ENCODE results near the gene KRT38.

The KRT38 gene

GRCh38 chr17:41475421-41475820 lies 34.6 kb upstream of the KRT38 start:
- H2AFZ ChIP-seq (ENCODE audit: low read depth, low read length), result no peak overlapping the region
- no peaks in the 10 kb centered on the region for H3K79me2 ChIP-seq (ENCODE audit: insufficient read depth, low read length)
- no peak overlapping the region for H3K9ac ChIP-seq (ENCODE audit: low read depth, low read length)
- DNase-seq (no peak), ATAC-seq (ENCODE audit: insufficient read depth, low read depth) (no peak)
- no peaks in the 10 kb centered on the region for H3K4me1 ChIP-seq (ENCODE audit: insufficient read depth, low read length)
- H3K4me2 ChIP-seq (ENCODE audit: insufficient read depth, low read length), result no peak overlapping the region
- H3K27ac ChIP-seq (ENCODE audit: low read length), result no peak overlapping the region
- H3K36me3 ChIP-seq (ENCODE audit: insufficient read depth, low read length), result no peaks in the 10 kb centered on the region
- TF ChIP-seq, protein P1, sequence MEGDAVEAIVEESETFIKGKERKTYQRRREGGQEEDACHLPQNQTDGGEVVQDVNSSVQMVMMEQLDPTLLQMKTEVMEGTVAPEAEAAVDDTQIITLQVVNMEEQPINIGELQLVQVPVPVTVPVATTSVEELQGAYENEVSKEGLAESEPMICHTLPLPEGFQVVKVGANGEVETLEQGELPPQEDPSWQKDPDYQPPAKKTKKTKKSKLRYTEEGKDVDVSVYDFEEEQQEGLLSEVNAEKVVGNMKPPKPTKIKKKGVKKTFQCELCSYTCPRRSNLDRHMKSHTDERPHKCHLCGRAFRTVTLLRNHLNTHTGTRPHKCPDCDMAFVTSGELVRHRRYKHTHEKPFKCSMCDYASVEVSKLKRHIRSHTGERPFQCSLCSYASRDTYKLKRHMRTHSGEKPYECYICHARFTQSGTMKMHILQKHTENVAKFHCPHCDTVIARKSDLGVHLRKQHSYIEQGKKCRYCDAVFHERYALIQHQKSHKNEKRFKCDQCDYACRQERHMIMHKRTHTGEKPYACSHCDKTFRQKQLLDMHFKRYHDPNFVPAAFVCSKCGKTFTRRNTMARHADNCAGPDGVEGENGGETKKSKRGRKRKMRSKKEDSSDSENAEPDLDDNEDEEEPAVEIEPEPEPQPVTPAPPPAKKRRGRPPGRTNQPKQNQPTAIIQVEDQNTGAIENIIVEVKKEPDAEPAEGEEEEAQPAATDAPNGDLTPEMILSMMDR (IDR thresholded peaks at IDR 0.05; ENCODE audit: borderline replicate concordance, extremely low read depth, low read length, poor library complexity, severe bottlenecking), result no peak
- no peak for TF ChIP-seq EZH2 (IDR thresholded peaks at IDR 0.05; ENCODE audit: borderline replicate concordance, low read depth, low read length, severe bottlenecking)
- no peaks in the 10 kb centered on the region for H4K20me1 ChIP-seq (ENCODE audit: insufficient read depth, low read length)
- H3K27me3 ChIP-seq (ENCODE audit: insufficient read depth, low read length, poor library complexity), result peaks cover 4% of the 10 kb centered on the region
- no peaks in the 10 kb centered on the region for H3K9me3 ChIP-seq (ENCODE audit: insufficient read depth, low read length, severe bottlenecking)
- no peak overlapping the region for H3K4me3 ChIP-seq (ENCODE audit: low read depth in 1 of 2, low read length in 2 of 2)

DNA sequence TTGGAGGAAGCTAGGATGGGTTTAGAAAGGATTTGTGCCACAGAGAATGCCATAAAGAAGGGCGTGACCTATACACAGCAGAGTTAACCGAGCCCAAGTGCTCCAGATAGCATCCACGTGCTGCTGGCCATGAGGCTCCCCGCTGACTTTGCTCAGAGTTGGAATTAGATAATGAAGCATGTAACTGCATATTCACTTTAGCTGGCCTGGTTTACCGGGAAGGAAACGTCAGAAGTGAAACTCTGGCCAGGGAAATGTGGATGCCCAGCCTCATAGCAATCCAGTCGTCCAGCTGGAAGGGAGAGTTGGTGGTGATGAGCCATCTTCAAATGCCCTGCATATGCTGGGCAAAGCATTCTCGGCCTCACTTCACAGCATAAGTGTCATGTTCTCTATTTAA lies 34.1 kb upstream of the KRT38 start:
- no peak overlapping the region for H3K4me2 ChIP-seq (ENCODE audit: insufficient read depth, low read length)
- no peaks in the 10 kb centered on the region for H4K20me1 ChIP-seq (ENCODE audit: insufficient read depth, low read length)
- no peak for ATAC-seq (ENCODE audit: insufficient read depth, low read depth)

GRCh38 chr17:41468346-41468745 lies 27.6 kb upstream of the KRT38 start:
- TF ChIP-seq EZH2 (IDR thresholded peaks at IDR 0.05; ENCODE audit: borderline replicate concordance, low read depth, low read length, severe bottlenecking), result no peak
- TF ChIP-seq, protein P1 (IDR thresholded peaks at IDR 0.05; ENCODE audit: borderline replicate concordance, extremely low read depth, low read length, poor library complexity, severe bottlenecking), result no peak

More for the DNA sequence above, 34.1 kb upstream of the KRT38 start:
- TF ChIP-seq EZH2 (IDR thresholded peaks at IDR 0.05; ENCODE audit: borderline replicate concordance, low read depth, low read length, severe bottlenecking), result no peak
- TF ChIP-seq, protein P1 (IDR thresholded peaks at IDR 0.05; ENCODE audit: borderline replicate concordance, extremely low read depth, low read length, poor library complexity, severe bottlenecking), result no peak
- no peaks in the 10 kb centered on the region for H3K4me1 ChIP-seq (ENCODE audit: insufficient read depth, low read length)
- H3K79me2 ChIP-seq (ENCODE audit: insufficient read depth, low read length), result no peaks in the 10 kb centered on the region
- H3K27me3 ChIP-seq (ENCODE audit: insufficient read depth, low read length, poor library complexity), result peaks cover 4% of the 10 kb centered on the region
- H3K36me3 ChIP-seq (ENCODE audit: insufficient read depth, low read length), result no peaks in the 10 kb centered on the region
- no peak overlapping the region for H3K27ac ChIP-seq (ENCODE audit: low read length)
- H3K9ac ChIP-seq (ENCODE audit: low read depth, low read length), result no peak overlapping the region
- H3K9me3 ChIP-seq (ENCODE audit: insufficient read depth, low read length, severe bottlenecking), result no peaks in the 10 kb centered on the region
- H2AFZ ChIP-seq (ENCODE audit: low read depth, low read length), result no peak overlapping the region
- no peak overlapping the region for H3K4me3 ChIP-seq (ENCODE audit: low read depth in 1 of 2, low read length in 2 of 2)
- no peak for DNase-seq

GRCh38 chr17:41467561-41467960 lies 26.8 kb upstream of the KRT38 start:
- H4K20me1 ChIP-seq (ENCODE audit: insufficient read depth, low read length), result no peaks in the 10 kb centered on the region
- H3K27ac ChIP-seq (ENCODE audit: low read length), result no peak overlapping the region
- ATAC-seq (ENCODE audit: insufficient read depth, low read depth) (no peak), DNase-seq (no peak)
- TF ChIP-seq, protein P1 (IDR thresholded peaks at IDR 0.05; ENCODE audit: borderline replicate concordance, extremely low read depth, low read length, poor library complexity, severe bottlenecking), result no peak
- TF ChIP-seq EZH2 (IDR thresholded peaks at IDR 0.05; ENCODE audit: borderline replicate concordance, low read depth, low read length, severe bottlenecking), result no peak
- no peaks in the 10 kb centered on the region for H3K27me3 ChIP-seq (ENCODE audit: insufficient read depth, low read length, poor library complexity)
- H3K79me2 ChIP-seq (ENCODE audit: insufficient read depth, low read length), result no peaks in the 10 kb centered on the region
- H3K9me3 ChIP-seq (ENCODE audit: insufficient read depth, low read length, severe bottlenecking), result no peaks in the 10 kb centered on the region
- H3K4me3 ChIP-seq (ENCODE audit: low read depth in 1 of 2, low read length in 2 of 2), result no peak overlapping the region
- H3K36me3 ChIP-seq (ENCODE audit: insufficient read depth, low read length), result no peaks in the 10 kb centered on the region
- H2AFZ ChIP-seq (ENCODE audit: low read depth, low read length), result no peak overlapping the region
- H3K4me2 ChIP-seq (ENCODE audit: insufficient read depth, low read length), result no peak overlapping the region
- H3K9ac ChIP-seq (ENCODE audit: low read depth, low read length), result no peak overlapping the region
- H3K4me1 ChIP-seq (ENCODE audit: insufficient read depth, low read length), result no peaks in the 10 kb centered on the region

More at GRCh38 chr17:41468346-41468745, 27.6 kb upstream of the KRT38 start:
- no peak overlapping the region for H3K4me2 ChIP-seq (ENCODE audit: insufficient read depth, low read length)
- no peak for DNase-seq
- ATAC-seq (ENCODE audit: insufficient read depth, low read depth), result no peak
- no peaks in the 10 kb centered on the region for H3K27me3 ChIP-seq (ENCODE audit: insufficient read depth, low read length, poor library complexity)
- H3K36me3 ChIP-seq (ENCODE audit: insufficient read depth, low read length), result no peaks in the 10 kb centered on the region
- H3K79me2 ChIP-seq (ENCODE audit: insufficient read depth, low read length), result no peaks in the 10 kb centered on the region
- H3K4me3 ChIP-seq (ENCODE audit: low read depth in 1 of 2, low read length in 2 of 2), result no peak overlapping the region
- H3K9ac ChIP-seq (ENCODE audit: low read depth, low read length), result no peak overlapping the region
- H3K4me1 ChIP-seq (ENCODE audit: insufficient read depth, low read length), result no peaks in the 10 kb centered on the region
- H4K20me1 ChIP-seq (ENCODE audit: insufficient read depth, low read length), result no peaks in the 10 kb centered on the region
- H3K9me3 ChIP-seq (ENCODE audit: insufficient read depth, low read length, severe bottlenecking), result no peaks in the 10 kb centered on the region
- no peak overlapping the region for H2AFZ ChIP-seq (ENCODE audit: low read depth, low read length)
- H3K27ac ChIP-seq (ENCODE audit: low read length), result no peak overlapping the region

All from DND-41 (cell line).